ENCODE measurements around the gene FAM200A.
"Not testable (repeated sequence)": the region's sequence is repeated elsewhere in the genome, so short reads cannot be mapped to it uniquely, and the experiment has no call there.

The FAM200A gene

GRCh38 chr7:99553039-99553438 is 1.1 kb upstream of the FAM200A start:
- no peaks in the 10 kb centered on the region for H3K27me3 ChIP-seq
- no peak overlapping the region for H3K4me3 ChIP-seq
- H3K9ac ChIP-seq, result no peak overlapping the region
- peaks cover 0 to 6% (median 0%) of the 10 kb centered on the region in 11 experiments; a peak in 2 of 22 replicates for H3K9me3 ChIP-seq (replicated peaks in 1 of 11)
- no peak for TF ChIP-seq Cebpa-rat (IDR thresholded peaks at IDR 0.05)
- no peaks in the 10 kb centered on the region for H4K20me1 ChIP-seq
- H3K4me2 ChIP-seq, result 0 out of 22 replicates have a peak overlapping the region, but pooled peaks of 1 of the 11 experiments have one; percentile 13
- H3K4me1 ChIP-seq, result peaks cover 24 to 53% (median 33%) of the 10 kb centered on the region in 10 experiments
- H3K27ac ChIP-seq, result no peak overlapping the region
- H3K36me3 ChIP-seq, result peaks cover 18 to 50% (median 39%) of the 10 kb centered on the region in 11 experiments

- H3K36me3 ChIP-seq, result peaks cover 28 to 61% (median 51%) of the 10 kb centered on the region in 11 experiments
- peak overlapping the region; percentile 79 to 95 (median 92) for H3K4me2 ChIP-seq
- peak overlapping the region; percentile 78 to 91 (median 86) for H3K27ac ChIP-seq
- peaks cover 0 to 6% (median 0%) of the 10 kb centered on the region in 11 experiments; a peak in 3 of 22 replicates for H3K9me3 ChIP-seq (replicated peaks in 1 of 11)
- no peak for TF ChIP-seq Cebpa-rat (IDR thresholded peaks at IDR 0.05)
- peak overlapping the region; percentile 84 to 94 (median 93) for H3K9ac ChIP-seq
- H4K20me1 ChIP-seq, result no peaks in the 10 kb centered on the region
- peaks cover 13 to 42% (median 21%) of the 10 kb centered on the region in 10 experiments for H3K4me1 ChIP-seq
- no peaks in the 10 kb centered on the region for H3K27me3 ChIP-seq
- H3K4me3 ChIP-seq, result peak overlapping the region; percentile 75 to 98 (median 91)
These were observed 580 bp downstream of the FAM200A start for GRCh38 chr7:99551334-99551733.

- not testable (repeated sequence) for H3K27me3 ChIP-seq, H3K27ac ChIP-seq, H3K9ac ChIP-seq, H3K4me3 ChIP-seq, H3K4me2 ChIP-seq, H4K20me1 ChIP-seq
- Histone ChIP-seq H3K9me3 (replicated peaks in 1 of 11) (peaks cover 5 to 21% (median 13%) of the 10 kb centered on the region in 11 experiments; a peak in 19 of 22 replicates), H3K4me1 (peaks cover 13 to 35% (median 16%) of the 10 kb centered on the region in 10 experiments), H3K36me3 (peaks cover 25 to 61% (median 53%) of the 10 kb centered on the region in 11 experiments)
These were observed 2.4 kb downstream of the FAM200A start for GRCh38 chr7:99549545-99549944.

DNA sequence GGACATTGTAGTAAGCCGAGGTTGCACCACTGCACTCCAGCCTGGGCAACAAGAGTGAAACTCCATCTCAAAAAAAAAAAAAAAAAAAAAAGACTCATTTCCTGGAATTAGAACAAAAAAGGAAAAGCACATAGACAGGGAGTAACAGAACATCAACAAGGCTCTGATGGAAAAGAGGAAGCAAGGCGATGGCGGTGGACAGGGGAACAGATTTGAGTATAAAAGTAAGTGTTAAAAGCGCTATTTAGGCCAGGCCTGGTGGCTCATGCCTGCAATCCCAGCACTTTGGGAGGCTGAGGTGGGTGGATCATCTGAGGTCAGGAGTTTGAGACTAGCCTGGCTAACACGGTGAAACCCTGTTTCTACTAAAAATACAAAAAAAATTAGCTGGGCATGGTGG is 6.6 kb downstream of the FAM200A start:
- not testable (repeated sequence) for H3K4me2 ChIP-seq, H3K27me3 ChIP-seq, H3K4me3 ChIP-seq, H4K20me1 ChIP-seq, H3K27ac ChIP-seq, H3K9ac ChIP-seq
- Histone ChIP-seq H3K36me3 (peaks cover 34 to 87% (median 78%) of the 10 kb centered on the region in 11 experiments), H3K4me1 (peaks cover 0 to 13% (median 0%) of the 10 kb centered on the region in 10 experiments; a peak in 3 of 20 replicates), H3K9me3 (replicated peaks in 1 of 11) (peaks cover 47 to 62% (median 56%) of the 10 kb centered on the region in 11 experiments)

- peaks cover 0 to 10% (median 0%) of the 10 kb centered on the region in 10 experiments; a peak in 1 of 20 replicates for H3K4me1 ChIP-seq
- H3K4me2 ChIP-seq, result no peak overlapping the region
- H4K20me1 ChIP-seq, result no peaks in the 10 kb centered on the region
- H3K9me3 ChIP-seq (replicated peaks in 1 of 11), result peaks cover 61 to 71% (median 69%) of the 10 kb centered on the region in 11 experiments
- no peak for TF ChIP-seq Cebpa-rat (IDR thresholded peaks at IDR 0.05)
- H3K4me3 ChIP-seq, result no peak overlapping the region
- H3K36me3 ChIP-seq, result peaks cover 34 to 84% (median 74%) of the 10 kb centered on the region in 11 experiments
- no peak overlapping the region for H3K9ac ChIP-seq
- no peak overlapping the region for H3K27ac ChIP-seq
- no peaks in the 10 kb centered on the region for H3K27me3 ChIP-seq
These were observed 8.0 kb downstream of the FAM200A start for GRCh38 chr7:99543916-99544315.

DNA sequence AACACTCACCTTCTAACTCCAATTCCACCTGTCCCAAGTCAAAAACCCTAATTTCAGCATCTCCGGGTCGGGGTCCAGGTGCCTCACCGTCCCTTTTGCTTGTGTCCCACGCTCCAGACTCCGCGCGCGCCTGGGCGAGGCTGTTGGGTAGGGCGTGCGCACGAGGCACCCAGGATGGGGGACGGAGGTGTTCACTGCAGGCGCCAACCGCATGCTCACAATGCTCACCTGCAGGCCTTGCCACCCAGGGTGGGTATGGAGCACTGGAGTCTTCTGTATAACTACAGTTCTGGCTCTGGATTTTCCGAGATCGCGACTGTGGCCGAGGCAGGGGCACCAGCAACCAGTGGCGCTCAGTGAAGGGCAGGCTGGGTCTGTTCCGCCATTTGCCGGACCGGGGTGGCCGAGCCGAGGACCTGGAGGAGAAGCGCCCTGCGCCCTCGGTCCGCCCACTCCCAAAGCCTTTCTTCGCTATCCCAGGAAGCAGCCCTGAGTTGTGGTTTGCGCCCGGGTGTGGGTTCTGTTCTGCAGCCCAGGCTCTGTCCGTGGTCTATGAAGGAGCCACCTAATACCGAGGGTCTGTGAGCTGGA is 8.7 kb downstream of the FAM200A start:
- H3K27ac ChIP-seq, result no peak overlapping the region
- TF ChIP-seq Cebpa-rat (IDR thresholded peaks at IDR 0.05), result no peak
- H3K9me3 ChIP-seq (replicated peaks in 1 of 11), result peaks cover 69 to 79% (median 77%) of the 10 kb centered on the region in 11 experiments
- H3K36me3 ChIP-seq, result peaks cover 31 to 79% (median 70%) of the 10 kb centered on the region in 11 experiments
- H3K4me1 ChIP-seq, result peaks cover 0 to 10% (median 0%) of the 10 kb centered on the region in 10 experiments; a peak in 1 of 20 replicates
- H3K4me3 ChIP-seq, result 0 out of 20 replicates have a peak overlapping the region, but pooled peaks of 1 of the 10 experiments have one; percentile 6
- H3K9ac ChIP-seq, result no peak overlapping the region
- no peak overlapping the region for H3K4me2 ChIP-seq
- no peaks in the 10 kb centered on the region for H4K20me1 ChIP-seq
- no peaks in the 10 kb centered on the region for H3K27me3 ChIP-seq

DNA sequence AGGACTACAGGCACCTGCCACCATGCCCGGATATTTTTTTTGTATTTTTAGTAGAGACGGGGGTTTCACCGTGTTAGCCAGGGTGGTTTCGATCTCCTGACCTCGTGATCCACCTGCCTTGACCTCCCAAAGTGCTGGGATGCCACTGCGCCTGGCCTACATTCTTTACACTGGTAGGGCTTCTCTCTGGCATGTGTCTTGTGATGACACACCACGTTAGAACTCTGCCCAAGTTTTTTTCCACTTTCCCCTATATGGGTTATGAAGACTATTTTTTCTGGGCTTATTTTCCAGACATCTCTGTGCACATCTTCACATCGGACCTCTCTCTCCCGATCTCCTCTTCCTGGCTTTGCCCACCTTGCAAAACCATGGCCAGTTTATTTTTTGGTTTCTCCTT is 10.7 kb downstream of the FAM200A start:
- H3K27ac ChIP-seq, result no peak overlapping the region
- peaks cover 79 to 98% (median 92%) of the 10 kb centered on the region in 11 experiments for H3K9me3 ChIP-seq (replicated peaks in 1 of 11)
- no peak overlapping the region for H3K4me3 ChIP-seq
- H3K4me2 ChIP-seq, result no peak overlapping the region
- H3K27me3 ChIP-seq, result no peaks in the 10 kb centered on the region
- peaks cover 18 to 65% (median 52%) of the 10 kb centered on the region in 11 experiments for H3K36me3 ChIP-seq
- no peak overlapping the region for H3K9ac ChIP-seq
- no peak for TF ChIP-seq Cebpa-rat (IDR thresholded peaks at IDR 0.05)
- H3K4me1 ChIP-seq, result peaks cover 0 to 10% (median 0%) of the 10 kb centered on the region in 10 experiments; a peak in 1 of 20 replicates
- no peaks in the 10 kb centered on the region for H4K20me1 ChIP-seq

DNA sequence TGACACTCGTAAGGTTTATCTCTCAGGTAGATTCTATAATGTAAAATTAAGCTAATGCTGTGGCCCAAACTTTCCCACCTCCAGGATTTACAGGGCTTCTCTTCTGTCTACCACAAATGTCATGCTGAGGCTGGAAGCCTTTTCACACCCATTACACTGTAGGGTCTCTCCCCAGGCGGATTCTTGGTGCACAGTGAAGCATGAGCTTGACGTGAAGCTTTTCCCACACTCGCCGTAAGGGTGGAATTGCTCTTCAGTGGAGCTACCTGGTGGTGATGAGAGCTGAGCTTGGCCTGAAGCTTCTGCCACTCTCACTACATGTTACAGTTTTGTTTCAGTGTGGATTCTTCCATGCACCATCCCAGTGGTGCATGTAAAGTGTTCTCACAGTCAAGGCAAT is 11.4 kb downstream of the FAM200A start:
- peaks cover 0 to 7% (median 0%) of the 10 kb centered on the region in 10 experiments; a peak in 1 of 20 replicates for H3K4me1 ChIP-seq
- H4K20me1 ChIP-seq, result no peaks in the 10 kb centered on the region
- peaks cover 18 to 64% (median 47%) of the 10 kb centered on the region in 11 experiments for H3K36me3 ChIP-seq
- no peak overlapping the region for H3K4me2 ChIP-seq
- TF ChIP-seq Cebpa-rat (IDR thresholded peaks at IDR 0.05), result no peak
- H3K27me3 ChIP-seq, result no peaks in the 10 kb centered on the region
- H3K27ac ChIP-seq, result no peak overlapping the region
- peak overlapping the region in 1 of 10 experiments; percentile 14; a peak in 1 of 20 replicates for H3K4me3 ChIP-seq
- no peak overlapping the region for H3K9ac ChIP-seq
- H3K9me3 ChIP-seq (replicated peaks in 1 of 11), result peaks cover 86 to 100% (median 94%) of the 10 kb centered on the region in 11 experiments

GRCh38 chr7:99539213-99539811 is 12.6 kb downstream of the FAM200A start:
- Histone ChIP-seq H3K9ac (no peak overlapping the region), H3K4me3 (no peak overlapping the region), H3K4me1 (no peaks in the 10 kb centered on the region), H3K4me2 (no peak overlapping the region), H4K20me1 (no peaks in the 10 kb centered on the region), H3K27ac (no peak overlapping the region), H3K36me3 (peaks cover 18 to 63% (median 46%) of the 10 kb centered on the region in 11 experiments), H3K27me3 (no peaks in the 10 kb centered on the region), H3K9me3 (replicated peaks in 1 of 11) (peaks cover 87 to 100% (median 96%) of the 10 kb centered on the region in 11 experiments)
- no peak for TF ChIP-seq Cebpa-rat (IDR thresholded peaks at IDR 0.05)

Data from BLaER1 treated with 17β-estradiol and CSF1 and Interleukin-3, amounts not matched to agents 10 nM and 100 nM (cell line).